ENCODE data around the gene MYOM3. TPM values are rescaled to one million over a fixed set of nuclear protein-coding genes. Genes with fewer than 3 reads are reported as not detected.

Gene MYOM3
- total RNA-seq, 1 experiment from 2014 or later: not detected

GRCh38 chr1:24104854-24105253 is 7.1 kb downstream of the MYOM3 start:
- no peak for DNase-seq (ENCODE audit: low read depth, low spot score)
- in situ Hi-C loops (cut with HindIII; ENCODE audit: low pct_unique_long_range_greater_than_20kb, low sequenced_read_pairs): no loop called here

GRCh38 chr1:24103879-24104278 is 8.1 kb downstream of the MYOM3 start:
- in situ Hi-C loops (cut with HindIII; ENCODE audit: low pct_unique_long_range_greater_than_20kb, low sequenced_read_pairs): no loop called here
- DNase-seq (ENCODE audit: low read depth, low spot score): no peak

GRCh38 chr1:24103408-24103807 is 8.5 kb downstream of the MYOM3 start:
- in situ Hi-C loops (cut with HindIII; ENCODE audit: low pct_unique_long_range_greater_than_20kb, low sequenced_read_pairs): no loop called here
- DNase-seq (ENCODE audit: low read depth, low spot score): no peak

- DNase-seq (ENCODE audit: low read depth, low spot score): no peak
- in situ Hi-C loops (cut with HindIII; ENCODE audit: low pct_unique_long_range_greater_than_20kb, low sequenced_read_pairs): no loop called here
Observed at GRCh38 chr1:24102961-24103360, 9.0 kb downstream of the MYOM3 start.

- no peak for DNase-seq (ENCODE audit: low read depth, low spot score)
- in situ Hi-C loops (cut with HindIII; ENCODE audit: low pct_unique_long_range_greater_than_20kb, low sequenced_read_pairs): no loop called here
Observed at GRCh38 chr1:24101796-24102586, 9.9 kb downstream of the MYOM3 start.

- DNase-seq (ENCODE audit: low read depth, low spot score): no peak
- in situ Hi-C loops (cut with HindIII; ENCODE audit: low pct_unique_long_range_greater_than_20kb, low sequenced_read_pairs): no loop called here
Observed at GRCh38 chr1:24100945-24101737, 10.8 kb downstream of the MYOM3 start.

- DNase-seq (ENCODE audit: low read depth, low spot score): no peak
- in situ Hi-C loops (cut with HindIII; ENCODE audit: low pct_unique_long_range_greater_than_20kb, low sequenced_read_pairs): no loop called here
Observed at GRCh38 chr1:24098943-24099638, 12.8 kb downstream of the MYOM3 start.

GRCh38 chr1:24098102-24098501 is 13.8 kb downstream of the MYOM3 start:
- in situ Hi-C loops (cut with HindIII; ENCODE audit: low pct_unique_long_range_greater_than_20kb, low sequenced_read_pairs): no loop called here
- no peak for DNase-seq (ENCODE audit: low read depth, low spot score)

- DNase-seq (ENCODE audit: low read depth, low spot score): no peak
- in situ Hi-C loops (cut with HindIII; ENCODE audit: low pct_unique_long_range_greater_than_20kb, low sequenced_read_pairs): no loop called here
Observed at GRCh38 chr1:24097663-24098062, 14.3 kb downstream of the MYOM3 start.

- in situ Hi-C loops (cut with HindIII; ENCODE audit: low pct_unique_long_range_greater_than_20kb, low sequenced_read_pairs): no loop called here
- DNase-seq (ENCODE audit: low read depth, low spot score): no peak
Observed at GRCh38 chr1:24096739-24097103, 15.2 kb downstream of the MYOM3 start.

GRCh38 chr1:24096009-24096738 is 15.8 kb downstream of the MYOM3 start:
- in situ Hi-C loops (cut with HindIII; ENCODE audit: low pct_unique_long_range_greater_than_20kb, low sequenced_read_pairs): no loop called here
- no peak for DNase-seq (ENCODE audit: low read depth, low spot score)

GRCh38 chr1:24095140-24095859 is 16.6 kb downstream of the MYOM3 start:
- in situ Hi-C loops (cut with HindIII; ENCODE audit: low pct_unique_long_range_greater_than_20kb, low sequenced_read_pairs): no loop called here
- DNase-seq (ENCODE audit: low read depth, low spot score): no peak

- in situ Hi-C loops (cut with HindIII; ENCODE audit: low pct_unique_long_range_greater_than_20kb, low sequenced_read_pairs): no loop called here
- DNase-seq (ENCODE audit: low read depth, low spot score): no peak
Observed at GRCh38 chr1:24094554-24094953, 17.4 kb downstream of the MYOM3 start.

GRCh38 chr1:24093732-24094131 is 18.2 kb downstream of the MYOM3 start:
- no peak for DNase-seq (ENCODE audit: low read depth, low spot score)
- in situ Hi-C loops (cut with HindIII; ENCODE audit: low pct_unique_long_range_greater_than_20kb, low sequenced_read_pairs): no loop called here

GRCh38 chr1:24092979-24093378 is 19.0 kb downstream of the MYOM3 start:
- DNase-seq (ENCODE audit: low read depth, low spot score): no peak
- in situ Hi-C loops (cut with HindIII; ENCODE audit: low pct_unique_long_range_greater_than_20kb, low sequenced_read_pairs): no loop called here

- no peak for DNase-seq (ENCODE audit: low read depth, low spot score)
- in situ Hi-C loops (cut with HindIII; ENCODE audit: low pct_unique_long_range_greater_than_20kb, low sequenced_read_pairs): no loop called here
Observed at GRCh38 chr1:24091971-24092482, 19.9 kb downstream of the MYOM3 start.

GRCh38 chr1:24090736-24091135 is 21.2 kb downstream of the MYOM3 start:
- in situ Hi-C loops (cut with HindIII; ENCODE audit: low pct_unique_long_range_greater_than_20kb, low sequenced_read_pairs): no loop called here
- no peak for DNase-seq (ENCODE audit: low read depth, low spot score)

Data from SK-MEL-5 (cell line).